Spleen (tissue), 7 donors: ENCODE data around the gene GCM1.

Source experiments
- POLR2A ChIP-seq, 3 donors: fragments of 450-650 bp; IDR thresholded peaks; one replicate each; pipeline ENCODE4 v1.5.1; 2017; ENCODE audit warnings: antibody characterized with exemption in 3 of 3, mild to moderate bottlenecking in 1 of 3
- TF ChIP-seq, protein P1 (sequence below), 11 experiments: fragments of 200-600 bp in 7 of 11; fragments of 450-650 bp in 4 of 11; sonication (generic) in 4 of 11; IDR thresholded peaks in 8 of 11; conservative IDR thresholded peaks in 3 of 11; 1 replicate in 7 of 11; 2 replicates in 4 of 11; pipeline versions ENCODE4 v1.4.0 to v1.8.0; 2016 to 2021; ENCODE audit warnings: antibody characterized with exemption in 11 of 11, inconsistent platforms in 4 of 11, mild to moderate bottlenecking in 1 of 11
- donor health status: DM: no; HTN: no; CAD: no; lungs with moderate emphysema.
- donor health status: DM: no; HTN: no; CAD: no.
- donor health status: DM: no; HTN: no; CAD: no.

GRCh38 chr6:53101006-53101405 lies 47.6 kb downstream of the GCM1 start:
- TF ChIP-seq, protein P1, sequence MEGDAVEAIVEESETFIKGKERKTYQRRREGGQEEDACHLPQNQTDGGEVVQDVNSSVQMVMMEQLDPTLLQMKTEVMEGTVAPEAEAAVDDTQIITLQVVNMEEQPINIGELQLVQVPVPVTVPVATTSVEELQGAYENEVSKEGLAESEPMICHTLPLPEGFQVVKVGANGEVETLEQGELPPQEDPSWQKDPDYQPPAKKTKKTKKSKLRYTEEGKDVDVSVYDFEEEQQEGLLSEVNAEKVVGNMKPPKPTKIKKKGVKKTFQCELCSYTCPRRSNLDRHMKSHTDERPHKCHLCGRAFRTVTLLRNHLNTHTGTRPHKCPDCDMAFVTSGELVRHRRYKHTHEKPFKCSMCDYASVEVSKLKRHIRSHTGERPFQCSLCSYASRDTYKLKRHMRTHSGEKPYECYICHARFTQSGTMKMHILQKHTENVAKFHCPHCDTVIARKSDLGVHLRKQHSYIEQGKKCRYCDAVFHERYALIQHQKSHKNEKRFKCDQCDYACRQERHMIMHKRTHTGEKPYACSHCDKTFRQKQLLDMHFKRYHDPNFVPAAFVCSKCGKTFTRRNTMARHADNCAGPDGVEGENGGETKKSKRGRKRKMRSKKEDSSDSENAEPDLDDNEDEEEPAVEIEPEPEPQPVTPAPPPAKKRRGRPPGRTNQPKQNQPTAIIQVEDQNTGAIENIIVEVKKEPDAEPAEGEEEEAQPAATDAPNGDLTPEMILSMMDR (IDR thresholded peaks at IDR 0.05 in 8 of 11, conservative IDR thresholded peaks at IDR 0.05 in 3 of 11) = no peak
- no peak for TF ChIP-seq POLR2A (IDR thresholded peaks at IDR 0.05)
